ENCODE measurements around the gene FOXA2. TPM values are rescaled to one million over a fixed set of nuclear protein-coding genes. Genes with fewer than 3 reads are reported as not detected.

FOXA2 gene
- total RNA-seq, 2 experiments from 2014 or later = not detected

DNA sequence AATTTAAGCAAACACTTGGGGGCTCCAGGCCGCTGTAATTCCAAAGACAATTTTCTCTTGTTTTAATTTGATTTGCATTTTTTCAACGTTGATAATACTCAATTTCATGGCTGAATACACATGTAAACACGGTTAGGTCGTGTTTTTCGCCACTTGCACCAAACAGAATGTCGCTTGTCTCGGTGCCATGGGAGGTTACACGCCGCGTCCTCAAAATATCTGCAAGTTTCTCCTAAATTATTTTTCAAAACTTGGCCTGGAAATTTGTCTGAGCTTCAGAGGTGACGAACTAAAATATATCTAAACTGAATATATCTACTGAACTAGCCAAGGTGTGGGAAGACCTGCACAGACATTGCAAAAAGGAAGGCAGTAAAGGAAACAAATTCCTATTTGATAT is 15.0 kb downstream of the FOXA2 start:
- intact Hi-C loops (cut with micrococcal nuclease) = no loop called here
- TF ChIP-seq CTCF (IDR thresholded peaks at IDR 0.05) = no peak
- CTCF ChIA-PET = no interaction called here

DNA sequence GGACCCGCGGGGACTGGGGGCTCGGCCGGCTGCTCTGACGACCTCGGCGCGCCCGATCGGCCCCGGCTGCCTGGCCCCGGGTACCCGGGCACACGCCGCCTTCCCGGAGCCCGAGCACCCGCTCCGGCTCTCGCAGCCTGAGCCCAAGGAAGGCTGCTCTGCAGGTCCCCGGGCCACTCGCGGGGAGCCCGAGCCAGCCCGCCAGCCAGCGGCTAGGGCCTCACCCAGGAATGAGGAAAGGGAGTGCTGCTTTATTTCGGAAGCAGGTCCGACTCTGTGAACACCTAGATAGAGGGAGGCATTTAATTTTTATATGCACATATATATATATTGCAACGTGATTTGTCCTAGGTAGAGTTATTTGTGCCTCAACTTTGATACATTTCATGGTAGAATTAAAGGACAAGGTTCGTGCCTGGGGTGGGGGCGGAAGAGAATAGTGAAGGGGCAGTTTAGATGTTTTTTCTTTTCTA is 15.5 kb downstream of the FOXA2 start:
- peaks cover 2% of the 10 kb centered on the region for H3K36me3 Mint-ChIP-seq (ENCODE audit: low read depth)
- no peaks in the 10 kb centered on the region for H3K9me3 Mint-ChIP-seq
- no peaks in the 10 kb centered on the region for H3K4me1 Mint-ChIP-seq (ENCODE audit: low read depth)
- ATAC-seq (no peak), DNase-seq (no peak)
- no peak overlapping the region for H3K27ac Mint-ChIP-seq
- CTCF ChIA-PET = no interaction called here
- H3K27me3 Mint-ChIP-seq = peaks cover 71% of the 10 kb centered on the region
- POLR2A ChIA-PET = no interaction called here
- intact Hi-C loops (cut with micrococcal nuclease) = no loop called here
- no peak overlapping the region for H3K4me3 Mint-ChIP-seq
- TF ChIP-seq CTCF (IDR thresholded peaks at IDR 0.05) = no peak

More for the DNA sequence above, 15.0 kb downstream of the FOXA2 start:
- Mint-ChIP-seq H3K27ac (no peak overlapping the region), H3K9me3 (no peaks in the 10 kb centered on the region), H3K36me3 (ENCODE audit: low read depth) (peaks cover 2% of the 10 kb centered on the region), H3K27me3 (peaks cover 67% of the 10 kb centered on the region), H3K4me1 (ENCODE audit: low read depth) (no peaks in the 10 kb centered on the region), H3K4me3 (no peak overlapping the region)
- POLR2A ChIA-PET = no interaction called here
- no peak for ATAC-seq
- no peak for DNase-seq

DNA sequence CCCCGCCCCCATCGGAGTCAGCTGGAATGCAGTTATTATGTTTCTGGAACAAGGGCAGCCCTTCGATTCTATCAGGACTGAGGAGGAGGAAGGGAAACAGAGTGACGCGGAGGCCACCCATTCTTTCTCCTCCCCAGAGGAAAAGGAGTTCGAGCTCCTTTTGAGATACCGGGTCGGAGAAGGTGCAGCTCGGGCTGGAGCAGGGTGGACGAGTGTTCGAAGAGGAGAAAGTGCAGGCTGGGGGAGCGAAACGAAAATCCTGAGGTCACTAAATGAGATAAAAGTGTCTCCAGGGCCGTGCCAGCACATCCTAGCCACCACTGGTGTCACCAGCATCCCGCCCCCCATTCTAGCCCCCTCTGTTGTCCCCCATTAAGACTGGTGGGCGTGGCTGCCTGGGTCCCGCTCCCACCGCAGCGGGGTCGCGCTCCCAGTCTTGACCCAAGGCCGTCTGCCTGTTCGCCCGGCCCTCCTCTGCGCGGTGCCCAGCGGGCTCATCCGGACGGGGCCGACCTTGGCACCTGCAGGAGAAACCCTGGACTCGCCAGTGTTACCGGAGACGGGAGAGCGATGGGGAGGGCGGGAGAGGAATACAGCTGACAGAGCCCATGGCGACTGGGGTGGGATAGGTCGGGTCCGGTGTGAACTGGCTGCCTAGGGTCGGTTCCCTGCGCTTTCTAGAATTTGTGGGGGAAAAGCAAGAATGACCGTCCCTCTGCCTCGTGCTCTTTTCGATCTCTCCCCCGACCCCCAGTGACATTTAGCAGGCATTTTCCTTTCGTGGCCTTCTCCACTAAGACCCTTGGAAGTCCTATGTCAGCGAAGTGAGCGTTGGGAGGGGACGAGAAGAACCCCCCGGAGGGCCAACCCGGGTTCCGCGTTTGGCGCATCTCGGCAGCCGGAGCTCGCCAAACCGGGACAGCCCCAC is 16.2 kb downstream of the FOXA2 start:
- Mint-ChIP-seq H3K4me3 (no peak overlapping the region), H3K27me3 (peaks cover 71% of the 10 kb centered on the region), H3K36me3 (ENCODE audit: low read depth) (peaks cover 2% of the 10 kb centered on the region), H3K9me3 (no peaks in the 10 kb centered on the region), H3K4me1 (ENCODE audit: low read depth) (no peaks in the 10 kb centered on the region), H3K27ac (no peak overlapping the region)
- DNase-seq (no peak), ATAC-seq (no peak)
- ChIA-PET CTCF (no interaction called here), POLR2A (no interaction called here)
- TF ChIP-seq CTCF (IDR thresholded peaks at IDR 0.05) = no peak
- intact Hi-C loops (cut with micrococcal nuclease) = no loop called here

DNA sequence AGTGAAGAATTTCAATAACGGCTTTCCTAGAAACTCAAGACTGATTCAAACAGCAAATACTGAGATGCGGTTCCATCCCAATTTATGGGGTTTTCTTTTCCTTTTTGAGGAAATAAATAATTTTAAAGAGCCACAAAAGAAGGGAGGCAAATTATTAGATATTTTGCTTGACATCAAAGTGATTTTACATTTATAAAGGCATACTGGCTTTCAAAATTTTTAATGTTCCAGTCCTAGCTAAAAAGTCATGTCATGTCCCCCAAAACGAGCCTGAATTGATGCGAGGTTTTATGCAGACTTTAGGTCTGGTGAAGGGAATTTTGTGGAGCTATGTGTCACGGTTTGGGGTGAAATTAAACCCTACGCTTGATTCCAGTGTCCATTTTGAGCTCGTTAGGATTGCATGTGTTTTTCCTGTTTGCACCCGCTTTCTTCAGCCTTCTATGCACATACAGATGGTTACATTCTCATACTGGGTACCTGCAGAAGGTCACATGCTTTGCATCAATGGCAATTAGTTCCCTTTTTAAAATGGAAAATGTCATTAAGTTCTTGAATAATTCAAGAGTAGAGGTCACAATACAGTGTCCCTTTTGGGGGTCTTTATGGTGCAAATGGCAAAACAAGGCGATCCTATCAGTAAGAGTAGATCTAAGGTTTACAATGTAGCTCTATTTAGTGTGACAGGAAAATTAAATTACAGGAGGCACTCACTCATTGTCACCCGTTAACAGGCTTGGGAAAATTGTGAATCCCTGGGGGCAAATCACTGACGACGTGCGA is 17.3 kb downstream of the FOXA2 start:
- ATAC-seq = no peak
- intact Hi-C loops (cut with micrococcal nuclease) = no loop called here
- ChIA-PET POLR2A (no interaction called here), CTCF (interaction anchor here (1.8 kb wide), 1 partner anchor 19 kb away, joined by 5 read pairs; no protein-coding TSS in a partner anchor)
- H3K27me3 Mint-ChIP-seq = peaks cover 72% of the 10 kb centered on the region
- no peaks in the 10 kb centered on the region for H3K9me3 Mint-ChIP-seq
- peaks cover 2% of the 10 kb centered on the region for H3K36me3 Mint-ChIP-seq (ENCODE audit: low read depth)
- no peak overlapping the region for H3K4me3 Mint-ChIP-seq
- no peak for TF ChIP-seq CTCF (IDR thresholded peaks at IDR 0.05)
- no peak for DNase-seq
- H3K27ac Mint-ChIP-seq = no peak overlapping the region
- no peaks in the 10 kb centered on the region for H3K4me1 Mint-ChIP-seq (ENCODE audit: low read depth)

Data from activated CD8-positive, alpha-beta T cell treated with anti-CD3 and anti-CD28 coated beads for 36 hours (primary cell).